NCI-H2029 (cell line): ENCODE data around the gene BCHE.

Experiments used
- DNase-seq: peaks from one replicate; lab custom pipeline; 2025; lab: John Stamatoyannopoulos, UW

The BCHE gene

GRCh38 chr3:165749821-165750220 lies 87.4 kb downstream of the BCHE start:
- DNase-seq, result no peak

GRCh38 chr3:165749241-165749640 lies 88.0 kb downstream of the BCHE start:
- DNase-seq, result no peak

GRCh38 chr3:165748094-165748493 lies 89.1 kb downstream of the BCHE start:
- no peak for DNase-seq

GRCh38 chr3:165746874-165747273 lies 90.3 kb downstream of the BCHE start:
- DNase-seq, result no peak

- no peak for DNase-seq
Measured at GRCh38 chr3:165744025-165744424, 93.2 kb downstream of the BCHE start.

GRCh38 chr3:165742351-165742750 lies 94.9 kb downstream of the BCHE start:
- no peak for DNase-seq

- DNase-seq, result no peak
Measured at GRCh38 chr3:165729756-165730155, 107.5 kb downstream of the BCHE start.

GRCh38 chr3:165728924-165729323 lies 108.3 kb downstream of the BCHE start:
- no peak for DNase-seq

- DNase-seq, result no peak
Measured at GRCh38 chr3:165725296-165725695, 111.9 kb downstream of the BCHE start.
